HuH-7 (cell line): Measurements from ENCODE around the gene WWC2.

Experiments used
- DNase-seq: peaks from one replicate; pipeline ENCODE4 v3.0.0; 2011; ENCODE audit warnings: low spot score

Gene WWC2

GRCh38 chr4:183332447-183332846, 233.4 kb downstream of the WWC2 start:
- DNase-seq = no peak

- DNase-seq = no peak
Observed at GRCh38 chr4:183333202-183333601, 234.1 kb downstream of the WWC2 start.

- peak; percentile 10 for DNase-seq
Observed at GRCh38 chr4:183333983-183334382, 234.9 kb downstream of the WWC2 start.

- DNase-seq = no peak
Observed at GRCh38 chr4:183335369-183335940, 236.4 kb downstream of the WWC2 start.

GRCh38 chr4:183337349-183337748, 238.3 kb downstream of the WWC2 start:
- no peak for DNase-seq

- DNase-seq = no peak
Observed at GRCh38 chr4:183337833-183338232, 238.8 kb downstream of the WWC2 start.

- DNase-seq = no peak
Observed at GRCh38 chr4:183342541-183343533, 243.8 kb downstream of the WWC2 start.

GRCh38 chr4:183343730-183344129, 244.7 kb downstream of the WWC2 start:
- DNase-seq = no peak

- no peak for DNase-seq
Observed at GRCh38 chr4:183344523-183345255, 245.6 kb downstream of the WWC2 start.

- no peak for DNase-seq
Observed at GRCh38 chr4:183345261-183345660, 246.2 kb downstream of the WWC2 start.

- DNase-seq = no peak
Observed at GRCh38 chr4:183347146-183347545, 248.1 kb downstream of the WWC2 start.

- DNase-seq = no peak
Observed at GRCh38 chr4:183347566-183347965, 248.5 kb downstream of the WWC2 start.

- no peak for DNase-seq
Observed at GRCh38 chr4:183348136-183348535, 249.1 kb downstream of the WWC2 start.

GRCh38 chr4:183348706-183349659, 249.9 kb downstream of the WWC2 start:
- no peak for DNase-seq

- DNase-seq = no peak
Observed at GRCh38 chr4:183349673-183350072, 250.6 kb downstream of the WWC2 start.

- DNase-seq = no peak
Observed at GRCh38 chr4:183350317-183351071, 251.4 kb downstream of the WWC2 start.

GRCh38 chr4:183352546-183352945, 253.5 kb downstream of the WWC2 start:
- DNase-seq = no peak

- DNase-seq = no peak
Observed at GRCh38 chr4:183353557-183353956, 254.5 kb downstream of the WWC2 start.

- DNase-seq = peak; percentile 10
Observed at GRCh38 chr4:183354219-183354618, 255.2 kb downstream of the WWC2 start.

- no peak for DNase-seq
Observed at GRCh38 chr4:183355405-183355804, 256.3 kb downstream of the WWC2 start.
